HL-60 (cell line): ENCODE data around the gene KCNH8.

Experiments used
- GABPA ChIP-seq: IDR thresholded peaks from 2 replicates; pipeline ENCODE4 v1.6.1; 2012; ENCODE audit warnings: low read depth
- POLR2AphosphoS5 ChIP-seq: IDR thresholded peaks from 2 replicates; pipeline ENCODE4 v1.6.1; 2012; ENCODE audit warnings: low read depth
- TF ChIP-seq, protein P1 (sequence below): IDR thresholded peaks from one replicate; pipeline ENCODE4 v1.5.1; 2011; ENCODE audit warnings: low read length, control low read depth, inconsistent platforms; ENCODE audit not compliant: insufficient read depth

DNA sequence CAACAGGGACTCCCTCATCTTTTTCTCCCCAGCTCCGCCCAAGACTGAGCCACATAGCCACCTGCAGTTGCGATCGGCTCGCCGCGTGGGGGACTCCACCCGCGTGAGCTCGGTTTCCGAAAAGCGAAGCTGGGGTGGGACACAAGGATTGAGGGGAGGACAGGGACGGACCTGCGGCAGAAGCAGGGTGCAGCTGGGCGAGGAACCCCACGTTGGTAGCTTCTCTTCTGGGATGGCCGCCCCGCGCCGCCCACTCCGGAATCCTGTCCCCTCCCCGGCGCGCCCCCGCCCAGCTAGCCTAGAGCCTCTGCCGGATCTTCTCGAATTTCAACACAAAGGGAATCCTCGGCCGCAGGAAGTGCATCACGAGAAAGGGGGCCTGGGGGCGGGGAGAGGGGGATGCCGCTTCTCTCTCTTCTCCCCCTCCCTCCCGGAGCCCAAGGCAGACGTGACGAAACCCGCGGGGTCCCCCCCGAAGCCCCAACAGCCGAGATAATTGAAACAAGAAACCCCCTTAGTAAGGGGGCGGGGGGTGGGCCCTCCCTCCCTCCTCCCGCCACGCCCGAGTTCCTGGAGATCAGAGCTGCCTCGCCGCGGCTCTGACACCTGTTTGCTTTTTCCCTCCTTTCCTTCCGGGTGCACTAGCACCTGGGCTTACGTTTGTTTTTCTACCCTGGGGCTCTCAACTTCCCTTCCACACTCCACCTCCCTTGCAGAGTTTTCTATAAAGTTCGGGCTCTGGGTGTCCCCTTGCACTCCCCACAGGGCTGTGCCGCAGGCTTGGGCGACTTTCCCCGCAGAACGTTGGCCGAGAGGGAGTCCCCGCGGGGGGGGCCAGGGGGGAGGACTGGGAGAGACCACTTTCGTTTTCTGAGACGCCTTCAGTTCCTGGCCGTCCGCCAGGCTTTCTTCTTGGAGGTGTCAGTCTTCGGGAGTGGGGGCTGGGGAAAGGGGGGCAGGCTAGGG lies 1.3 kb upstream of the KCNH8 start:
- TF ChIP-seq, protein P1, sequence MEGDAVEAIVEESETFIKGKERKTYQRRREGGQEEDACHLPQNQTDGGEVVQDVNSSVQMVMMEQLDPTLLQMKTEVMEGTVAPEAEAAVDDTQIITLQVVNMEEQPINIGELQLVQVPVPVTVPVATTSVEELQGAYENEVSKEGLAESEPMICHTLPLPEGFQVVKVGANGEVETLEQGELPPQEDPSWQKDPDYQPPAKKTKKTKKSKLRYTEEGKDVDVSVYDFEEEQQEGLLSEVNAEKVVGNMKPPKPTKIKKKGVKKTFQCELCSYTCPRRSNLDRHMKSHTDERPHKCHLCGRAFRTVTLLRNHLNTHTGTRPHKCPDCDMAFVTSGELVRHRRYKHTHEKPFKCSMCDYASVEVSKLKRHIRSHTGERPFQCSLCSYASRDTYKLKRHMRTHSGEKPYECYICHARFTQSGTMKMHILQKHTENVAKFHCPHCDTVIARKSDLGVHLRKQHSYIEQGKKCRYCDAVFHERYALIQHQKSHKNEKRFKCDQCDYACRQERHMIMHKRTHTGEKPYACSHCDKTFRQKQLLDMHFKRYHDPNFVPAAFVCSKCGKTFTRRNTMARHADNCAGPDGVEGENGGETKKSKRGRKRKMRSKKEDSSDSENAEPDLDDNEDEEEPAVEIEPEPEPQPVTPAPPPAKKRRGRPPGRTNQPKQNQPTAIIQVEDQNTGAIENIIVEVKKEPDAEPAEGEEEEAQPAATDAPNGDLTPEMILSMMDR: no peak
- no peak for TF ChIP-seq POLR2AphosphoS5
- TF ChIP-seq GABPA: no peak
